ENCODE results near the gene GJE1.
"Not testable (repeated sequence)": the region's sequence is repeated elsewhere in the genome, so short reads cannot be mapped to it uniquely, and the experiment has no call there.

Gene GJE1

GRCh38 chr6:142132625-142133024 is at the start of gene GJE1:
TSS of gene GJE1 (plus strand) at chr6:142132925. CDS start at chr6:142133159, 234 bp downstream.
- DNase-seq (ENCODE audit: low spot score) = no peak

- no peak for DNase-seq (ENCODE audit: low spot score)
Measured at GRCh38 chr6:142087950-142088857, 44.5 kb upstream of the GJE1 start.

DNA sequence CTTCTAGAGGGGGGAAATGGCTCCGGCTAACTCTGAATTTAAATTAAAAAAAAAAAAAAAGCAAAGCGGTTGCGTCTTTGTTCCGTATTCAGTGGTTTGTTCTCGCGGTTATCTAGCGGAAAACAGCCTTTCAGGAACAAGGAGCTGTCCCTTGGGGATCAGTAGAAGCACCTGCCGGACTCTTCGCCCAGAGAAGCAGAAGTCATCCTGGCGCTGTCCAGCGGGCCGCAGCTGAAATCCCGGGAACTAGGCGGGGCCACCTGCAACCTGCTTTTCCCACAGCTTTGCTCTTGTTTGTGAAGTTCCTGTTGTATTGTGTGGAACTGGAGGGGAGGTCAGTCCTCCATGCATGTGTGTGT is 43.9 kb upstream of the GJE1 start:
- peak; percentile 4 for DNase-seq (ENCODE audit: low spot score)

DNA sequence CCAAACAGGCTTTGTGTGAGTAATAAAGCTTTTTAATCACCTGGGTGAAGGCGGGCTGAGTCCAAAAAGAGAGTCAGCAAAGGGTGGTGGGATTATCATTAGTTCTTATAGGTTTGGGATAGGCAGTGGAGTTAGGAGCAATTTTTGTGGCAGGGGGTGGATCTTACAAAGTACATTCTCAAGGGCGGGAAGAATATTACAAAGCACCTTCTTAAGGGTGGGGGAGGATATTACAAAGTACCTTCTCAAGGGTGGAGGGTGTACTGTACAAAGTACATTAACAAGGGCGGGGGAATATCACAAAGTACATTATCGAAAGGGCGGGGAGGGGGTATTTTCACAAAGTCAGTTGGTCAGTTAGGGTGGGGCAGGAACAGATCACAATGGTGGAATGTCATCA is 27.9 kb upstream of the GJE1 start:
- DNase-seq (ENCODE audit: low spot score) = not testable (repeated sequence)

GRCh38 chr6:142110820-142111219 is 21.9 kb upstream of the GJE1 start:
- not testable (repeated sequence) for DNase-seq (ENCODE audit: low spot score)

DNA sequence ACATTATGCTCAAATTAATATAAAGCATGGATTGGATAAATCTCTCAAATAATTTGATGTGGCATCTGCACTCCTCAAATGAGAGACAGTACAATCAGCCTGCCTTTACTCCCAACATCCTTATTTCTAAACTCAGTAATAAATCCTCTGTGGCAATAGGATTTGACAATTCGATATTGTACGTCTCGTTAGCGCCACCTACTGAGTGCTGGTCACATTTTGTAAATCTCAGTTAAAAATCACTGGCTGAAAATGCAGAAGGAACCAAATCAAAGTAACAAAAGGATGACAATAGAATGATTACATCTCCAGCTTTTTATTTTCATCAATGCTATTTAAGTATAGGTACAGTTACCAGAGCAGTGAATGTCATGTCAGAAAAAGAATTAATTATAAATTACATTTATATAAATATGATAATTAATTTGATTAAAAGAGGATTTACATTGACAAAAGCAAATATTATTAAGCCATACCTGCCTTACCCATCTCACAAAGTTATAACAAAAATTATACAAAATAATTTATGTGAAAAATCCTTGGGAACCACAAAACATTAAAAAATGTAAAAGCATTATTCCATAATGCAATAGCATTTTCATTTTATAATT is 20.2 kb upstream of the GJE1 start:
- DNase-seq (ENCODE audit: low spot score) = peak; percentile 60

DNA sequence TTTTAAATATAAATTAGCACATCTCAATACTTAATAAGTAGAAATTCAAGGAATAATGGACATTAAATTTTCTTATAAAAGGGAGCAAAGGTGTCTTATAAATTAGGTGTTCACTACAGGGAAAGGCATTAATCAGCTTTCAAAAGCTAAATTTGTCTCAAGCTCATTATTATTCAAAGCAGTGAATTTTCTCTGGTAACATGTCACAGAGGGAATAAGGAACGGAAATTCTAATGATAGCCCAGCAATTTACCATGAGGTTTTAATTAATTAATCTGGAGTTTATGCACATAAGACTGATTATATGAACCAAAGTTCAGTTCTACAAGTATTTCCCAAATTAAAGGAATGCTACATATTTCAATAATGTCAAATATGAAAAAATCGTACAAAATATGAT is 15.4 kb upstream of the GJE1 start:
- no peak for DNase-seq (ENCODE audit: low spot score)

DNA sequence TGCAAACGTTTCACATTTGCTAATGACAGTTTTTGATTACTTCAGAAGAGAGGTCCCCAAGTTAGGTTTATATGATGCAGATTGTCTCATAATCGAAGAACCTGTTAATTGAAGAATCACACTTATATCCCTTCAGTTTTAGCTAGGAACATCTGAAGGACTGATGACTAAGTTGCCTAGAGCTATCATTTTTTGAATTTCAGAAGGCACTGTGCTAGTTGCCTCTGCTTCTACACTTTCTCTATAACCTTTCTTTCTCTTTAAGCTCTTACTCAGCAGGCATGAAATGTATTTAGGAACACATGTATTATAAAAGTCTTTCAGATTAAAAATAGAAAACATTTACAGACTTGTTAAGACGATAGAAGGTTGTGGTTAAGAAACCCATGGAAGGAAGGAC is 14.4 kb upstream of the GJE1 start:
- DNase-seq (ENCODE audit: low spot score) = no peak

GRCh38 chr6:142118925-142119324 is 13.8 kb upstream of the GJE1 start:
- DNase-seq (ENCODE audit: low spot score) = peak; percentile 17

GRCh38 chr6:142121342-142121741 is 11.4 kb upstream of the GJE1 start:
- DNase-seq (ENCODE audit: low spot score) = no peak

GRCh38 chr6:142130814-142131213 is 1.9 kb upstream of the GJE1 start:
- DNase-seq (ENCODE audit: low spot score) = no peak

- no peak for DNase-seq (ENCODE audit: low spot score)
Measured at GRCh38 chr6:142138876-142139275, 6.2 kb downstream of the GJE1 start.

GRCh38 chr6:142141531-142141930 is 8.8 kb downstream of the GJE1 start:
- not testable (repeated sequence) for DNase-seq (ENCODE audit: low spot score)

DNA sequence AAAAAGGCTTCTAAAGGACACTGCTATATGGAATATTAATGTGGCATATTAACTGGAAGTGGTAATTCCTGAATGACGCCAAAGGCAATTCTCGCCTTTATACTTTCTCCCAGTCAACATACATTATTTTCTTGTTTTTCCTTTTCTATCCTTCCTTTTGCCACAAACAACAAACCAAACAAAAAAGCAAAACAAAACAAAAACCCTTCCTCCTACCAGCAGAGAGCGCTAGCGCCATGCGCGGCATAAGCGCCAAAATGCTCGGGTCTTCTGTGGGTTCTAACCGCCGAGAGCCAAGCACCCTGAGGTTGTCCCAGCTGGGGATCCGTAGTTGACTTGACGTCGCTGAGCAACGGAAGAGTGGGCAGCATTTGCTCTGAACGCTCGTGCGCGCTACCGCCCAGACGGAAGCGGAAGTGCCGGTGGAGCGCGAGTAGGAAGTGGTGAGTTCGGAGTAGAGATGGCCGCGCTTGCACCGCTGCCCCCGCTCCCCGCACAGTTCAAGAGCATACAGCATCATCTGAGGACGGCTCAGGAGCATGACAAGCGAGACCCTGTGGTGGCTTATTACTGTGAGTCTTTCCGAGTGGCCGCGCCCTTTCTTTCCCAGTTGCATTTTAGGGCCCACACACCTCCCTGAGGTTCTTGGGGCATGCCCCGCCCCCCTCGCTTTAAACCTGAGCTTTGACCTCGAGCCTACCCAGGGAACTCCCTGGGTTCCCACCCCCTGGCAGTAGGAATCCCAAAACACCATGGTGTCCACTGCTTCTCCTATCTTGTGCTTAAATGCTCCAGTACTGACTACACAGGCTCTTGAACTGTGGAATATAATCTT is 14.3 kb downstream of the GJE1 start, which contains the start of the genes NMBR and VTA1:
TSS of gene NMBR (minus strand) at position 295 of the 835 bp plus-strand sequence. CDS start 58,464 bp downstream, outside the sequence.
TSS of gene VTA1 (plus strand) at position 436 of the 835 bp plus-strand sequence. CDS start at position 461, 25 bp downstream.
- peak; percentile 99 for DNase-seq (ENCODE audit: low spot score)

GRCh38 chr6:142152746-142153145 is 20.0 kb downstream of the GJE1 start:
- no peak for DNase-seq (ENCODE audit: low spot score)

DNA sequence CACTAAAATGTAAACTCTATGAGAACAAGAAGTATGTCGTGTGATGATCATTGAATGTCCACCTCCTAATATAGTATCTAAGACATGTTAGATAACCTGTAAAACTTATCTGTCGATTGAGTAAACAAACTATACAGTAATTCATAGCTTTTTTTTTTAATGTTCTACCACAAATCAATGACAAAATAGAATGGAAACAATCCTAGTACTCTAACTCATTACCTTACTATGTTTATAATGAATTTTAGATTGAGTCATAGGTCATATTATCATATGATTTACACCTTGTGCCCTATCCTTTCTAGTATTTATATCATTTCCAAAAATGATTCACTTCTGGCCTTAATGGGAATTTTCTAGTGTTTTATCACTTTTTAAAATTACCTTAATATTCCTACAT is 20.5 kb downstream of the GJE1 start:
- no peak for DNase-seq (ENCODE audit: low spot score)

- DNase-seq (ENCODE audit: low spot score) = no peak
Measured at GRCh38 chr6:142154336-142154735, 21.6 kb downstream of the GJE1 start.

GRCh38 chr6:142155091-142155490 is 22.4 kb downstream of the GJE1 start:
- DNase-seq (ENCODE audit: low spot score) = no peak

- peak; percentile 48 for DNase-seq (ENCODE audit: low spot score)
Measured at GRCh38 chr6:142155895-142156757, 23.4 kb downstream of the GJE1 start.

- not testable (repeated sequence) for DNase-seq (ENCODE audit: low spot score)
Measured at GRCh38 chr6:142156758-142157068, 24.0 kb downstream of the GJE1 start.

DNA sequence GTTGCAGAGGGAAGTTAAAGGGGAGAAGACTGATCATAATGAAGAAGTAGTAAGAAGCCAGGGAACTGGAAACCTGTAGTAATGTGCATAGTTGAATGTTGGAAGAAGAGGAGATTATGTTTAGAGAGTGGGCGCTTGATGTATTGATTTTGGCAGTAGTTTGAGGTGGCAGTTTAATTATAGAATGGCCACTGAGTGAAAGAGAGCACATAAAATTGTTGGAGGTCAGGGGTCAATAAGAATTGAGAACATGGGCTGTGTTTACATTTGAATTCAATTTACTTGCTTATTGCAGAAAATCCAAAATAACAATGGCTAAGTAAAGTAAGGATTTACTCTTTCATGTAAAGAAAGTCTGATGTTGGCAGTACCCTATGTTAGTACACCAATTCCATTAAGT is 30.1 kb downstream of the GJE1 start:
- no peak for DNase-seq (ENCODE audit: low spot score)

- DNase-seq (ENCODE audit: low spot score) = no peak
Measured at GRCh38 chr6:142165227-142165626, 32.5 kb downstream of the GJE1 start.

Measured in kidney capillary endothelial cell (primary cell).